Superior temporal gyrus (tissue), 1 donor: ENCODE measurements around the gene ZNF106.

ENCODE experiments used
- DNase-seq: peaks from one replicate; pipeline ENCODE4 v3.0.0-alpha.2; 2016; ENCODE audit errors: extremely low spot score

ZNF106 gene

GRCh38 chr15:42474827-42475226 is 16.1 kb downstream of the ZNF106 start:
- DNase-seq = no peak

DNA sequence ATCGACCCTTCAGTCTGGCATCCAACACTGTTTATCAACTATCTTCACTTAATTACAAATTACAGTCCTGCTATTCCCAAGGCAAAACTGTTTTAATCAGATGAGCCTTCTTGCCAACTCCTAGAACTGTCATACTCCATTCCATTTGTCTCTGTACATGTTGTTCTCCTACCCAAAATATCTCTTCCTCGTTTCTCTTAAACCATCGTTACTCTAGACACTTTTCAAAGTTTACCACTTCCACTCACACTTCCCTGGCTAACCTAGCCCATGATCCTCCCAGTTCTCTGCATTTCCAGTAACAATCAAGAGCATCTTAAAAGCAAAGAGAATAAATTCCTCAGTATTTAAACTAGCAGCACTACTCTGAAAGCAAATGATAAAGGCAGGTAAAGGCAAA is 19.9 kb downstream of the ZNF106 start:
- DNase-seq = no peak

DNA sequence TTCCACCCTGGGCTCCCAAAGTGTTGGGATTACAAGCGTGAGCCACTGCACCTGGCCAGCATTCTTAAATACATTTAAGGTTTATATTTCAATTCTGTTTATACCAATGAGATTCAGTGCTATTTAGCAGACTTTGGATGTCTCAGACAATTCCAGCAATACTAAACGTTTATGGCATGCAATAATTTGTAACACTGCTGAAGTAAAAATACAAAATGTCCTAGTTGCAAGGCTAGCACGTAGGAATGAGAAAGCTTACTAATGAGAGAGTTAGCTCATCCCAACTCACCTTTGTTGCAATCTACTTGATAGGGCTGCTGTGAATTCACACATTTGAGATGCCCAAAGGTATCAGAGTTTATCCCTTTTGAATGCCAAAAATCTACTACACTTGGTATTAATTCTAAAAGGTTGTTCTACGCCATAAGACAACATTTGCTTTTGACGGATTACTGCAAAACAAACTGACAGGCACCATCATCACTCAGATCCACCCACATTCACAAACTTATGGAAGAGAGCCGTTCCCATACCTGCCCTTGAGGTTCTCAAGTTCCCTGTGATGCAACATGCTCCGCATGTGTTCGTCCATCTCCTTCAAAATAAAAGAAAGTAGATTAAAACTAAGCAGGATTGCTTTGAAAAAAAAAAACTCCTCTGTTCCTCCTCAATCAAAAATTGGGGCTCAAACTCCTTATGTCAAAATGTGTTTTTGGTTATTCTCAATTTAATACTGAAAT is 25.3 kb downstream of the ZNF106 start:
- DNase-seq = no peak

- DNase-seq = no peak
Observed at GRCh38 chr15:42461261-42461660, 29.7 kb downstream of the ZNF106 start.

- peak; percentile 75 for DNase-seq
Observed at GRCh38 chr15:42457445-42458442, 33.2 kb downstream of the ZNF106 start.

DNA sequence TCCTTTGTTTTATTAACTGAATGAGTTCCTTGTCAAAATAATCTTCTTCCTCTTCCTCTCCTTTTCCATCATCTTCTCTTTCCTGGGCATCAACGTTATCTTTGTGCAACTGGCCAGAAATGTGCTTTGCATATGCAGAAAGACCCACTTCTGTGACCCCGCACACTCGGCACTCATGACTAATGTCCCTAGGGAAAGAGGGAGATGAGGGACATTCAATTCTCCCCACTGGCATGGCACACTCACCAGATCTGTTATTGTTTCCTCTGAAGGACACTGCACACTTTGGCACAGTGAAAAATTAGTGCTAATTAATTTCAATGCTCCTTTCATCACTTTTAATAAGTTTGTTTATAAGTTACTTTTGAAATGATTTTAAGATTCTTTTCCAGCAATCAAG is 34.0 kb downstream of the ZNF106 start:
- no peak for DNase-seq

DNA sequence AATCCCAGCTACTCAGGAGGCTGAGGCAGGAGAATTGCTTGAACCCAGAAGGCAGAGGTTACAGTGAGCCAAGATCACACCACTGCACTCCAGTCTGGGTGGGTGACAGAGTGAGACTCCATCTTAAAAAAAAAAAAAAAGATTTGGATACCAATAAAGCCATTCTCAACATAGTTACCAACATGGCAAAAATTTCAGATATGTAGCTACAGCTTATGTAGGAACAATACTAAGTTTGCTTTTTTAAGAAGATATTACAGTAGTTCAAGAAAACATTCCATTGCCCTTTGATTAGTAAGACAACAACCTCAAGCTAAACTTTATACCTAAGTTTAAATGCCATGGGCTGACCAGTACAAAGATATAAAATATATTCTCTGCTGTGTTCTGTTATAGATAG is 34.4 kb downstream of the ZNF106 start:
- no peak for DNase-seq

DNA sequence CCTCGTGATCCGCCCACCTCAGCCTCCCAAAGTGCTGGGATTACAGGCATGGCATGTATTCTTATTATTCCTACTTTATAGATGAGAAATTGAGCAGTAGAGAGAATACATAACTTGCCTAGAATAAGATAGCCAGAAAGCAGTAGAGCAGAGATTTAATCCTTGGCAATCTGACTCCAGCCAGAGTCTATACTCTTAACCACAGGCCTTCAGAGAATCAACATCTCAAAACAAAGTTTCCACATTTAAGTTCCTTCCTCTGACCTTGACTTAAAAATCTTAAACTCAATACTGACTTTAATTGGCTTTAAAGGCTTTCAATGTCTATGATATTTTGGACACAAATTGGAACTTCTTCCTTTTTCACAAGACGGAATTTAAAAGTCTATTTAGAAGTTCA is 37.1 kb downstream of the ZNF106 start:
- no peak for DNase-seq

DNA sequence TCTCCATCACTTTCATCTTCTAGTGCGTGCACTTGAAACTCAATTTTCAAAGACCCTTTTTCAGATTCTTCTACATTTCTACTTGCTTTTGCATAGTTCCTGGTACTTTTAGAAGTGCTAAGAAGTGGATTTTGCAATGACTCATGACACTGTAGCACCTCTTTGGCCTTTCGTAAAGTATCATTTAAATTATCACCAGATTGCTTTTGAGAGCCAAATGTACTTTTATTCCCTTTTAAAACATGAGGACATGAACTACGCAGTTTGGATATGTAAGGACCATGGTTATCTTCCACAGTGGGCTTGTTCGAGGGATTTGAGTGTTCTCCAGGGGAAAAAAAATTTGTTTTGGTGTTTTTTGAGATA is 40.5 kb downstream of the ZNF106 start:
- no peak for DNase-seq

DNA sequence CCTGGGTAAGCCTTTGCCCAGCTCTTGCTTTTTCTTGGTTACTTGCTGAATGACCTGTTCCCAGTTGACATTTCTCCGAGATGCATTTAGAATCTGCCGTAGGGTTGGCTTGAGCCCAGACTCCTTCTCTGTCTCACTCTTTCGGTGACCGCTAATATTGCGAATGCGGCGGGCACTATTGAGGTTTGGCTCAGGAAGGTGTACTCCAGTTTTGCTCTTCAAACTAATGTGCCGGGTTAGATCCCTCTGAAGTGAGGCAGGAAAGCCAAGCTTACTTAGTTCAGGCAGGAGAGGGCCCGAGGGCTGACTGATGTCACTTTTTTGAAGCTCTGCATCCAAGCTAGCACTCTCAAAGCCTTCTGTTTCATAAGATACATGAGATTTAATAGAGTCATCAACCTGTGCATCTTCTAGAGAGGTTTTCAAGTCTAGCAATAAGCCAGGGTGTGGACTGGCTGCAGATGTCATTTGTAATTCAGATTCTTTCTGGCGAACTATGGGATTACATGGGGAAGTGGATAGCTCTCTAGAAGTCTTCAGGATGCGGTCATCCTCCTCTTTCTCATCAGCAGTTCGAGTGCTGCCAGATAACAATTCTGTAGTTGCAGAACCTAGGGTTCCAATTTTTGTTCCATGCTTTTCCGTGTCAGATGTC is 41.0 kb downstream of the ZNF106 start:
- no peak for DNase-seq

DNA sequence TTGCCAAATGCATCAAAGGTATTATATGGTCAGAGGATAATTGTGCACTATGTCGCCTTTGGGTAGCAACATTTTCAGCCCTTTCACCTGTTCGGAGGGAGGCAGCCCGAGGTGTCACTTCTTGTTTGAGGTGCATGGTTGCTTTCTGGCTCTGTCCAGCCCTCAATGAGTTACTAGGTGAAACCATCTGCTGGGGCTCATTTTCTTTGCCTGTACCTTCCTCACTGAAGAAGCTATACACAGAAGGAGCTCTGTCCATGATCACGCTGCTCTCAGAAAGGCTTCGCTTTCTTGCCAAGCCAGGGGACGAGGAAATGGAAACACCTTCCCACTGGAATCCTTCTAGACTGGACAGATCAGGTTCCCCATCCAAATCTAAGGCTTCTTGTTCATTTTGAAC is 42.7 kb downstream of the ZNF106 start:
- DNase-seq = no peak

- no peak for DNase-seq
Observed at GRCh38 chr15:42447599-42447998, 43.3 kb downstream of the ZNF106 start.

- DNase-seq = no peak
Observed at GRCh38 chr15:42445551-42445950, 45.4 kb downstream of the ZNF106 start.

- no peak for DNase-seq
Observed at GRCh38 chr15:42444415-42445063, 46.4 kb downstream of the ZNF106 start.

GRCh38 chr15:42427429-42428223 is 63.3 kb downstream of the ZNF106 start:
- no peak for DNase-seq

GRCh38 chr15:42421376-42421775 is 69.6 kb downstream of the ZNF106 start:
- DNase-seq = no peak

GRCh38 chr15:42419369-42419768 is 71.6 kb downstream of the ZNF106 start:
- no peak for DNase-seq

DNA sequence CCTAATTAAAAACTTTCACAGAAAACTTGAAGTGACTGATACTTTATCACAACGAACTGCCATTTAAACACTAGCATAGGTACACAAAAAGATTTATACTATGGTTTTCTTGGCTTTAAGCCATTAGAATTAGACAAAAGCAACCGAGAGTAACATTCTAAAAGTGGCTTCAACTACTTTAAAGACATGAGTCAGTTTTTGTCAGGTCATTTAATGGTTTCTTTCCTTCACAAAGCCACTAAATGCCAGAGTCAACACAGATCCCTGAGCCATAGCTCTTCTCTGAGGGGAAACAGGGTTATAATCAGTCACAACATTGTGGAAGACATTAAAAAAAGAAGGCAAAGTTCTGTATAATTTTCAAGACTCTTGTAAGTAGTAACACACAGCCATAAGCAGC is 77.0 kb downstream of the ZNF106 start:
- no peak for DNase-seq

- no peak for DNase-seq
Observed at GRCh38 chr15:42411884-42412283, 79.1 kb downstream of the ZNF106 start.

GRCh38 chr15:42409011-42409410 is 81.9 kb downstream of the ZNF106 start:
- DNase-seq = no peak

GRCh38 chr15:42408178-42408577 is 82.8 kb downstream of the ZNF106 start:
- no peak for DNase-seq
